NT2/D1 (cell line): Measurements from ENCODE around the gene FAAH.

Experiments used
- SUZ12 ChIP-seq: IDR thresholded peaks from 2 replicates; pipeline ENCODE4 v1.6.1; 2011; ENCODE audit not compliant: insufficient read length, insufficient read depth; ENCODE audit errors: extremely low read depth
- YY1 ChIP-seq: IDR thresholded peaks from 2 replicates; pipeline ENCODE4 v1.6.1; 2011; ENCODE audit not compliant: insufficient read length, insufficient read depth
- ZNF274 ChIP-seq: IDR thresholded peaks from 2 replicates; pipeline ENCODE4 v1.6.1; 2011; ENCODE audit warnings: mild to moderate bottlenecking, low read depth, low read length

- no peak for TF ChIP-seq YY1
- no peak for TF ChIP-seq ZNF274
- TF ChIP-seq SUZ12, result peak; percentile 67
These were observed 48.4 kb downstream of the FAAH start for GRCh38 chr1:46442317-46443161.
